Nephron progenitor cell (in vitro differentiated cells): ENCODE measurements around the gene TFR2.
A peak's percentile ranks its signal among the peaks of the same experiment; 100 is the strongest.

Experiments used
- DNase-seq: peaks from one replicate; pipeline ENCODE4 v3.0.0; 2021
- H3K27ac Mint-ChIP-seq: 2 replicates; pipeline ENCODE4 v1.8.0; 2021; ENCODE audit warnings: mild to moderate bottlenecking, moderate library complexity, mixed read lengths
- H3K27me3 Mint-ChIP-seq: 2 replicates; pipeline ENCODE4 v1.8.0; 2021; ENCODE audit warnings: mild to moderate bottlenecking, low read depth, mixed read lengths; ENCODE audit not compliant: poor library complexity
- H3K36me3 Mint-ChIP-seq: 2 replicates; pipeline ENCODE4 v1.8.0; 2021; ENCODE audit warnings: low read depth, mixed read lengths
- H3K4me1 Mint-ChIP-seq: 2 replicates; pipeline ENCODE4 v1.8.0; 2021; ENCODE audit warnings: mixed read lengths
- H3K4me3 Mint-ChIP-seq: 2 replicates; pipeline ENCODE4 v1.8.0; 2021; ENCODE audit warnings: mild to moderate bottlenecking, moderate library complexity, mixed read lengths
- H3K9me3 Mint-ChIP-seq: 2 replicates; pipeline ENCODE4 v1.8.0; 2021; ENCODE audit warnings: mild to moderate bottlenecking, moderate library complexity, mixed read lengths
- TF ChIP-seq, protein P1 (sequence below): fragments of 200-600 bp; sonication (generic); IDR thresholded peaks from 2 replicates; pipeline ENCODE4 v1.5.0; 2021; ENCODE audit warnings: antibody characterized with exemption

Gene TFR2

DNA sequence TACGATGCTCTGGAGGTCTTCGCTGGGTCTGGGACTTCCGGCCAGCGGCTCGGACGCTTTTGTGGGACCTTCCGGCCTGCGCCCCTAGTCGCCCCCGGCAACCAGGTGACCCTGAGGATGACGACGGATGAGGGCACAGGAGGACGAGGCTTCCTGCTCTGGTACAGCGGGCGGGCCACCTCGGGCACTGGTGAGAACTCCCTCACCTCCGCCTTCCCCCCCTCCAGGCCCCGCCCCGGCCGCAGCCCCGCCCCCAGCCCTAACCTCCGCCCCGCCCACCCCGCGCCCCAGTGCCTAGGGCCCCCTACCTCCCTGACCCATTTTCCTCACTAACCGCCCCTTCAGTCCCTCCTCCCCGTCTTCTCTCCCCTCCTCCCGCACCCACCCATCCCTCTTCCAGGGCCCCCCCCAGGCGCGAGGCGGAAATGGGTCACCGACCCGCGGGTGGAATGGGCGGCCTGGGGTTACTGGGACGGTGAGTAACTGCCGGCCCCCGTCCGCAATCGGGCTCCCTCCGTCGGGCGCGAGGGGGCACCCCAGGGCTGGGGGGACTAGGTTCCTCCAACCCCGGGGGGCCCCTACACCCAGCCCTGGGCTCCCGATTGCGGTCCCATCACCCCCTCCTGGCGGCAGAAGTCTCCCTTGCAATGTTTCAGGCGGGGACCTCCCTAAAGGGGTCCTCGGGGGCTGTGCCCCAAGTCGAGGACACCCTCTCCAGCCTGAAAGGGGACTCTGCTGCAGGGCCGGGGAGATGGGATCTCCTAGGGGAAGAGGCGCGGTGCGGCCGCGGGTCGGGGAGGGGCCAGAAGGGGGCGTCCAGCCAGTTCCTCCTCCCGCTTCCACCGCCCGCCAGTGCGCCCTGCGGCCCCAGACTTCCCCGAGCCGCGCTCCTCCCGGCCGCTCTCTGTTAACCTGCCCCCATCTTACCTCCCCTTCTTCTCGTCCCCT is 37.0 kb downstream of the TFR2 start:
- peak; percentile 81 for DNase-seq
- H3K9me3 Mint-ChIP-seq = no peaks in the 10 kb centered on the region
- H3K27ac Mint-ChIP-seq = peak overlapping the region; percentile 84
- H3K36me3 Mint-ChIP-seq = peaks cover 28% of the 10 kb centered on the region
- H3K27me3 Mint-ChIP-seq = peaks cover 30% of the 10 kb centered on the region
- H3K4me3 Mint-ChIP-seq = peak overlapping the region; percentile 88
- peaks cover 61% of the 10 kb centered on the region for H3K4me1 Mint-ChIP-seq
- TF ChIP-seq, protein P1, sequence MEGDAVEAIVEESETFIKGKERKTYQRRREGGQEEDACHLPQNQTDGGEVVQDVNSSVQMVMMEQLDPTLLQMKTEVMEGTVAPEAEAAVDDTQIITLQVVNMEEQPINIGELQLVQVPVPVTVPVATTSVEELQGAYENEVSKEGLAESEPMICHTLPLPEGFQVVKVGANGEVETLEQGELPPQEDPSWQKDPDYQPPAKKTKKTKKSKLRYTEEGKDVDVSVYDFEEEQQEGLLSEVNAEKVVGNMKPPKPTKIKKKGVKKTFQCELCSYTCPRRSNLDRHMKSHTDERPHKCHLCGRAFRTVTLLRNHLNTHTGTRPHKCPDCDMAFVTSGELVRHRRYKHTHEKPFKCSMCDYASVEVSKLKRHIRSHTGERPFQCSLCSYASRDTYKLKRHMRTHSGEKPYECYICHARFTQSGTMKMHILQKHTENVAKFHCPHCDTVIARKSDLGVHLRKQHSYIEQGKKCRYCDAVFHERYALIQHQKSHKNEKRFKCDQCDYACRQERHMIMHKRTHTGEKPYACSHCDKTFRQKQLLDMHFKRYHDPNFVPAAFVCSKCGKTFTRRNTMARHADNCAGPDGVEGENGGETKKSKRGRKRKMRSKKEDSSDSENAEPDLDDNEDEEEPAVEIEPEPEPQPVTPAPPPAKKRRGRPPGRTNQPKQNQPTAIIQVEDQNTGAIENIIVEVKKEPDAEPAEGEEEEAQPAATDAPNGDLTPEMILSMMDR = peak; percentile 31

DNA sequence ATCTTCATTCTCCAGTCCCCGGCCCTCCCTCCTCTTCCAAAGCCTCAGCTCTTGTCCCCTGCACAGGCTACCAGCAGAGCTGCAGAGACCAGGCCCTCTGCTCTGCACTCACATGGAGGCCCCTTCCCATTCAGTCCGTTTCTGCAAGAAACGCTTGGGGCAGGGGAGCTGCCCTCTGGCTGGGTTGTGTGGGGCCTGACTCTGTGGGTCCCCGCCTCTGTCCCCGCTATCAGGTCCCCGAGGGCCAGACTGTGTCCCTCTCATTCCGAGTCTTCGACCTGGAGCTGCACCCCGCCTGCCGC is 37.7 kb downstream of the TFR2 start:
- Mint-ChIP-seq H3K27me3 (peaks cover 30% of the 10 kb centered on the region), H3K27ac (peak overlapping the region; percentile 84), H3K4me3 (peak overlapping the region; percentile 88), H3K4me1 (peaks cover 64% of the 10 kb centered on the region), H3K36me3 (peaks cover 27% of the 10 kb centered on the region), H3K9me3 (no peaks in the 10 kb centered on the region)
- DNase-seq = peak; percentile 35
- TF ChIP-seq, protein P1 = no peak

DNA sequence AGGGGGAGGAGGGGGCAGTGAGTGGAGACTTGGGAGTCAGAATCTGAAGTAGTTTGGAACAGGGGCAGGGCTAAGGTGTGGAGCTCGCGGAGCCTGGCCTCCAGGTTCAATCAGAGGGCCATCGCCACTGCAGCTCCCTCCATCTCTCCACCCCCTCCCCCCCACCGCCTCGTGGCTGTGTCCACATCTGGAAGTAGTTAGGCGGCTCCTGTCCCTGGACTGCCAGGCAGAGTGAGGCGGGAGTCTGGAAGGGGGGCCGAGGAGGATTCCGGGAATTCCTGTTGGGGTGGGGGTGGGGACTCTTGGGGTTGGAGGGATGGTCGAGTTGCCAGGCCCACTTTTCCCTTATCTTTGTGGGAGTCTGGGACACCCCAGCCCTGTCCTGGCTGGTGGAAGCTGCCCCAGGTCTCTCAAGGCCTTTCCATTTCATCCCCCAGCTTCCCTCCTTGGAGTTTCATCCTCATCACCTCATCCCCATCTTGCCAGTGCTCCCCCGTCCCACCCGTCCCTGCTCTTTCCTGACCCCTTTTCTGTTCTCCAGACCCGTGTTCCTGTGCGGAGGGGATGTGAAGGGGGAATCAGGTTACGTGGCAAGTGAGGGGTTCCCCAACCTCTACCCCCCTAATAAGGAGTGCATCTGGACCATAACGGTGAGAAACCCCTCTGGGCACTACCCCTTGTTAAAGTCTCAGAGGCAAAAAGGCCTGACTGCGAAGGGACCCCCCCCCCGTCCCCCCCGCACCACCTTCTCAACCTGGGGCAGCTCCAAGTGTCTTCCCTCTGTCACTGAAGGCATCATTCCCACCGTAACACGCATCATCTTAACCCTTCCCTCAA is 38.2 kb downstream of the TFR2 start:
- Mint-ChIP-seq H3K9me3 (no peaks in the 10 kb centered on the region), H3K4me3 (peak overlapping the region; percentile 88), H3K27me3 (peaks cover 34% of the 10 kb centered on the region), H3K36me3 (peaks cover 22% of the 10 kb centered on the region), H3K4me1 (peaks cover 70% of the 10 kb centered on the region), H3K27ac (peak overlapping the region; percentile 99)
- TF ChIP-seq, protein P1 = no peak
- peak; percentile 83 for DNase-seq

DNA sequence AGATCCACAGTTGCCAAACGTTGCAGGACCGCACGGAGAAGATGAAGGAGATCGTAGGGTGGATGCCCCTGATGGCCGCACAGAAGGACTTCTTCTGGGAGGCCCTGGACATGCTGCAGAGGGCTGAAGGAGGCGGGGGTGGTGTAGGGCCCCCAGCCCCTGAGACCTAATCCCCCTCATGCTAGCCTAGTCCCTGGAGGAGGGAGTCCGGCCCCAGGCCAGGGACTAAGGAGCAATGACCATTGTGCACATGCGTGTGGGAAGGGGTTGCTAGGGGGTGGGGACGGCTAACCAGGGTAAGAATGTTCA is 40.7 kb downstream of the TFR2 start:
- Mint-ChIP-seq H3K4me3 (peak overlapping the region; percentile 36), H3K4me1 (peaks cover 72% of the 10 kb centered on the region), H3K9me3 (no peaks in the 10 kb centered on the region), H3K36me3 (peaks cover 15% of the 10 kb centered on the region), H3K27me3 (peaks cover 14% of the 10 kb centered on the region), H3K27ac (no peak overlapping the region)
- no peak for DNase-seq
- TF ChIP-seq, protein P1 = no peak

DNA sequence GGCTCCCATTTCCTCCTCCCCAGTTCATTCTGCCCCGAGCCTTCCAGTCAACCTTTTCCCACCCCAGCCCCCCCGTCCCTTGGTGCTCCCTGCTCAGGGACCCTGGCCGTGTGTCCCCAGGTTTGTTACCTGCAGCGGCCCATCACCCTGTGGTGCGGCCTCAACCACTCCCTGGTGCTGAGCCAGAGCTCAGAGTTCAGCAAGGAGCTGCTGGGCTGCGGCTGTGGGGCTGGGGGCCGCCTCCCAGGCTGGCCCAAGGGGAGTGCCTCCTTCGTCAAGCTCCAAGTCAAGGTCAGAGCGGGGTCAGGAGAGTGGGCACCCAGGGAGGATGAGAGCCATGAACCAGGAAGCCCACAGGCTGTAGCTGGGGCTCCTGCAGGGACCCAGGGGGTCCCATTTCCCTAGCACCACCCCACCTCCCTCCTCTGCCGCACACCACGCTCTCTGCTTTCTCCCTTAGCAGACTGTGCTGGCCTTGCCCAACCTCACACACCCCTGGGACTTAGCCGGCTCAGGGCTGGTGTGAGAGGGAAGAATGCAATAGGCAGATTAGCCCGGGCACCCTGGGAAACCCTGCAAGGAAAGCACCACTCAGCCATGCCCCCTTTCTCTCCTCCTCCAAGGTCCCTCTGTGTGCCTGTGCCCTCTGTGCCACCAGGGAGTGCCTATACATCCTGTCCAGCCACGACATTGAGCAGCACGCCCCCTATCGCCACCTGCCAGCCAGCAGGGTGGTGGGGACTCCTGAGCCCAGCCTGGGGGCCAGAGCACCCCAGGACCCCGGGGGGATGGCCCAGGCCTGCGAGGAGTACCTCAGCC is 41.2 kb downstream of the TFR2 start:
- Mint-ChIP-seq H3K36me3 (peaks cover 14% of the 10 kb centered on the region), H3K4me3 (peak overlapping the region; percentile 36), H3K9me3 (no peaks in the 10 kb centered on the region), H3K27me3 (peaks cover 10% of the 10 kb centered on the region), H3K27ac (no peak overlapping the region), H3K4me1 (peaks cover 66% of the 10 kb centered on the region)
- TF ChIP-seq, protein P1 = no peak
- DNase-seq = no peak
